Calu3 (cell line): ENCODE results near the gene ZBTB37. TPM values are rescaled to one million over a fixed set of nuclear protein-coding genes. Genes with fewer than 3 reads are reported as not detected.

ENCODE experiments used
- BruUV-seq: library from RNA; stranded (reverse); fragments of 400-500 nt; replicated peaks from 2 replicates; lab custom pipeline; 2021; lab: Mats Ljungman, UMichigan
- CTCF ChIA-PET: fragments of 300-600 bp; sonication (Branson Sonifier 250); formaldehyde crosslinking; loops from one replicate; lab custom pipeline; 2022; ENCODE audit warnings: antibody characterized with exemption; lab: Charles Lee
- DNase-seq: peaks from one replicate; pipeline ENCODE4 v3.0.0; 2022
- H3K27ac Mint-ChIP-seq: one replicate; pipeline ENCODE4 v1.8.0; 2022; ENCODE audit warnings: mixed read lengths; ENCODE audit not compliant: unreplicated experiment
- H3K27me3 Mint-ChIP-seq: one replicate; pipeline ENCODE4 v1.8.0; 2022; ENCODE audit warnings: mixed read lengths; ENCODE audit not compliant: unreplicated experiment
- H3K36me3 Mint-ChIP-seq: one replicate; pipeline ENCODE4 v1.8.0; 2022; ENCODE audit warnings: mild to moderate bottlenecking, moderate library complexity, mixed read lengths; ENCODE audit not compliant: insufficient read depth, unreplicated experiment
- H3K4me1 Mint-ChIP-seq: one replicate; pipeline ENCODE4 v1.8.0; 2022; ENCODE audit warnings: mild to moderate bottlenecking, low read depth, mixed read lengths; ENCODE audit not compliant: unreplicated experiment
- H3K4me3 Mint-ChIP-seq: one replicate; pipeline ENCODE4 v1.8.0; 2022; ENCODE audit warnings: mild to moderate bottlenecking, low read depth, moderate library complexity, mixed read lengths; ENCODE audit not compliant: unreplicated experiment
- H3K9me3 Mint-ChIP-seq: one replicate; pipeline ENCODE4 v1.8.0; 2022; ENCODE audit warnings: low read depth, mixed read lengths; ENCODE audit not compliant: unreplicated experiment
- intact Hi-C: fragments of 100-400 bp; cut with micrococcal nuclease; formaldehyde crosslinking; loops from one replicate; pipeline ENCODE4 v1.10.0; 2022; ENCODE audit not compliant: unreplicated experiment
- total RNA-seq: library from RNA; stranded (reverse); gene quantifications from 2 replicates; pipeline ENCODE4 v1.2.3, GENCODE V29; 2022
- TF ChIP-seq, protein P1 (sequence below): fragments of 200-600 bp; IDR thresholded peaks from one replicate; pipeline ENCODE4 v1.8.0; 2022; ENCODE audit warnings: antibody characterized with exemption; ENCODE audit not compliant: unreplicated experiment

Gene ZBTB37
- total RNA-seq, 1 experiment from 2014 or later, result 10.9 TPM

DNA sequence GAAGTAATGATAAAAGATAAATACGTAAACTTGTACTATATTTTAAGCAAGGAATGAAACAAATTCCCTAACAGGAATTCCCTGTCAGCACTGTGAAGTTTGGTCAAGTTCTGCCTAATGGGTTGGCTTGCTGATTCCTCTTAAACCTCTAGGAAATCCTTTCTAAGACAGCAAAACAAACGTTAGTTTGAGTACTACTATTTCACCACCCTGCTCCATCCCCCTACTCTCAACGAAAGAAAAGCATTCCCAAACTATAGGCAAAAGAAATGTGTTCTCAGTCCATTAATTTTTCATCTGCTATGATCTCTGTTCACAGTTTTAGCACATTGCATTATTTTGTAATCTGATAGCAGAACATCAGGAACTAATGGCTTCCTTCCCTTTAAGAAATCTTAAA lies 32.8 kb downstream of the ZBTB37 start:
- CTCF ChIA-PET, result interaction anchor here (0.7 kb wide), 1 partner anchor 1395 kb away, joined by 3 read pairs; no protein-coding TSS in a partner anchor
- no peaks in the 10 kb centered on the region for H3K36me3 Mint-ChIP-seq
- H3K27ac Mint-ChIP-seq, result no peak overlapping the region
- no peak for DNase-seq
- TF ChIP-seq, protein P1, sequence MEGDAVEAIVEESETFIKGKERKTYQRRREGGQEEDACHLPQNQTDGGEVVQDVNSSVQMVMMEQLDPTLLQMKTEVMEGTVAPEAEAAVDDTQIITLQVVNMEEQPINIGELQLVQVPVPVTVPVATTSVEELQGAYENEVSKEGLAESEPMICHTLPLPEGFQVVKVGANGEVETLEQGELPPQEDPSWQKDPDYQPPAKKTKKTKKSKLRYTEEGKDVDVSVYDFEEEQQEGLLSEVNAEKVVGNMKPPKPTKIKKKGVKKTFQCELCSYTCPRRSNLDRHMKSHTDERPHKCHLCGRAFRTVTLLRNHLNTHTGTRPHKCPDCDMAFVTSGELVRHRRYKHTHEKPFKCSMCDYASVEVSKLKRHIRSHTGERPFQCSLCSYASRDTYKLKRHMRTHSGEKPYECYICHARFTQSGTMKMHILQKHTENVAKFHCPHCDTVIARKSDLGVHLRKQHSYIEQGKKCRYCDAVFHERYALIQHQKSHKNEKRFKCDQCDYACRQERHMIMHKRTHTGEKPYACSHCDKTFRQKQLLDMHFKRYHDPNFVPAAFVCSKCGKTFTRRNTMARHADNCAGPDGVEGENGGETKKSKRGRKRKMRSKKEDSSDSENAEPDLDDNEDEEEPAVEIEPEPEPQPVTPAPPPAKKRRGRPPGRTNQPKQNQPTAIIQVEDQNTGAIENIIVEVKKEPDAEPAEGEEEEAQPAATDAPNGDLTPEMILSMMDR, result no peak
- intact Hi-C loops, result no loop called here
- no peaks in the 10 kb centered on the region for H3K27me3 Mint-ChIP-seq
- no peaks in the 10 kb centered on the region for H3K9me3 Mint-ChIP-seq
- H3K4me3 Mint-ChIP-seq, result no peak overlapping the region
- no TSS peak for BruUV-seq
- no peaks in the 10 kb centered on the region for H3K4me1 Mint-ChIP-seq

DNA sequence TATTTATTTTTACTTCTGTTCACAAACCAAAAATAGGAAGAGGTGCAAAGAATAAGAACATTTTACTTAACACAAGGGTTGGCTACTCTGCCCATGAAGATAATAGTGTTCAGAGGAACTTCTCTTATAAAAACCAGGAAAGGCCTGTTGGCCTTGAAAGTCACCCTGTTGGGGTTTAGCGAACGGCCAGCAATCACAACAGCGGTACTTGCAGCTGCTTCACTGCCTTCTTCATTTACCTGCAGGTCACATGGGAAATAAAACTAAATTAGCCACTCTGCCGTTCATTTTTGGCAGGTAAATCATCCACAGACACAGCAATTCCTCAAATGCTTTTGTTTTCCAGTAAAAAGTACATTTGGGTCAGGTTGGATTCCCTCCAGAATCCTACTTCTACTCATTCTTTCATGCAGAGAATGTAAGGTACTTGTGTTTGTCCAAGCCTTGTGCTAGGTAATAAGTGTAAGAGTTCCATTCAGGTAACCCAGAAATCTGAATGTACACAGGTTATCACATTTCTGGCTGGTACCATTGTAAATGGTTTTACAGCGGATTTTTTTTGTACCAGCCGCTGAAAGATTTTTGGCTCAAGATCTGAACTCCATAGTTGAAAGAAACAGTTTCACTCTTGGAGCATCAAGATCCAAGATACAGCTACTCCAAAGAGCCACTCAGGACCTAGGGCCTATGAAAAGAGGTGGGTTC lies 35.8 kb downstream of the ZBTB37 start:
- intact Hi-C loops, result no loop called here
- no peak for DNase-seq
- H3K27ac Mint-ChIP-seq, result no peak overlapping the region
- BruUV-seq, result no TSS peak
- no peak overlapping the region for H3K4me3 Mint-ChIP-seq
- no peaks in the 10 kb centered on the region for H3K9me3 Mint-ChIP-seq
- no peaks in the 10 kb centered on the region for H3K36me3 Mint-ChIP-seq
- CTCF ChIA-PET, result no interaction called here
- TF ChIP-seq, protein P1, result no peak
- H3K27me3 Mint-ChIP-seq, result no peaks in the 10 kb centered on the region
- H3K4me1 Mint-ChIP-seq, result no peaks in the 10 kb centered on the region

DNA sequence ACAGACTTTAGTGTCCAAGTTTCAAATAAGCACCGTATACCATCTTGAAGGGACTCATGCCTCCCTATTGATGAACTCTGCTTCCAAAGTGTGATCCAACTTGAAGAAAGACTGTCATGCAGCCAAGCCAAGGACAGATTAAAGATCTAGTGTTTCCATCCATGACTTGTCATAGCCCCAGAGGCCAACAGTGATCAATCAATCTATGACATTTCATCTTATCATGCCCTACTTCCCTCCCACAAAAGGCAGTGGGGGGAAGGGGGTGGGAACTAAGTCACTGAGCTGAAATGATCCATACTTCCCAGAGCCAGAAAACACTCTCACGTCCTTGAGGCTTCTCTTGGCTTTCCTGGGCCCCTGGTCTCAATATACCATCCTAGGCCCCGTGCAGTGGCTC lies 44.9 kb downstream of the ZBTB37 start:
- CTCF ChIA-PET, result interaction anchor here (0.7 kb wide), 2 partner anchors 14 to 661 kb away, joined by 3 to 6 read pairs; no protein-coding TSS in a partner anchor
- intact Hi-C loops, result no loop called here
- TF ChIP-seq, protein P1, result no peak
- Mint-ChIP-seq H3K4me3 (no peak overlapping the region), H3K36me3 (peaks cover 5% of the 10 kb centered on the region), H3K27me3 (peaks cover 12% of the 10 kb centered on the region), H3K9me3 (no peaks in the 10 kb centered on the region), H3K4me1 (no peaks in the 10 kb centered on the region), H3K27ac (no peak overlapping the region)
- BruUV-seq, result no TSS peak
- DNase-seq, result no peak

DNA sequence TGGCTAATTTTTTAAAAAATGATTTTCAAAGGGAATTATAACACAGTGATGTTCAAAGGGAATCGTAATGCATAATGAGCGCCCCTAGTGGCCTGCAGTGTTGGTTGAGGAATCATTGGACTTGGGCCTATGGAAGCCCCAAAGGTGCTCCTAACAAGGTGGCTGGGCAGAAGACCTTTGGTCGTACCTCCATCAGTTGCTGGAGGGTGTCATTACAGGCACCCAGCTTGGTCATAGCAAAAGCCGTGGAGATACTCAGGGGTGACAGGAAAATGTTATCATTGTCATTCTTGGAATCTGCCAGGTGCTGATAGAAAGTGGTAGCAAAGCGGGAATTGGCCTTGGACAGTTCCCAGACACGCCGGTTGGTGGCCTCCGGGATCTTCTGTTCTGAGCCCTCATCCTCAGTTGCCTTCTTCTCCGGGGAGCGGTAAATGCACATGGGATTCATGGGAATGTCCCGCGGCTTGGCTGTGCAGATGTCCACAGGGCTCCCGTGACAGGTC lies 46.2 kb downstream of the ZBTB37 start:
- TF ChIP-seq, protein P1, result peak; percentile 71
- BruUV-seq, result no TSS peak
- H3K27me3 Mint-ChIP-seq, result peaks cover 12% of the 10 kb centered on the region
- intact Hi-C loops, result loop anchor here (2.0 kb wide), 1 partner anchor 74 kb away; no protein-coding TSS in a partner anchor
- H3K4me3 Mint-ChIP-seq, result no peak overlapping the region
- H3K4me1 Mint-ChIP-seq, result no peaks in the 10 kb centered on the region
- H3K9me3 Mint-ChIP-seq, result no peaks in the 10 kb centered on the region
- H3K36me3 Mint-ChIP-seq, result peaks cover 5% of the 10 kb centered on the region
- CTCF ChIA-PET, result no interaction called here
- DNase-seq, result peak; percentile 58
- H3K27ac Mint-ChIP-seq, result no peak overlapping the region
